Ovary (tissue), 3 donors: Measurements from ENCODE around the gene TNS3.

Experiments
- POLR2A ChIP-seq: fragments of 450-650 bp; IDR thresholded peaks from one replicate; pipeline ENCODE4 v1.6.1; 2017; ENCODE audit warnings: antibody characterized with exemption, mild to moderate bottlenecking, moderate library complexity
- TF ChIP-seq, protein P1 (sequence below), 3 donors: fragments of 450-650 bp in 2 of 3; fragments of 200-600 bp in 1 of 3; IDR thresholded peaks; one replicate each; pipeline versions ENCODE4 v1.5.1 to v1.8.0; 2016 to 2022; ENCODE audit warnings: antibody characterized with exemption in 3 of 3, mild to moderate bottlenecking in 1 of 3
- donor health status: DM: no; HTN: no; CAD: no.

DNA sequence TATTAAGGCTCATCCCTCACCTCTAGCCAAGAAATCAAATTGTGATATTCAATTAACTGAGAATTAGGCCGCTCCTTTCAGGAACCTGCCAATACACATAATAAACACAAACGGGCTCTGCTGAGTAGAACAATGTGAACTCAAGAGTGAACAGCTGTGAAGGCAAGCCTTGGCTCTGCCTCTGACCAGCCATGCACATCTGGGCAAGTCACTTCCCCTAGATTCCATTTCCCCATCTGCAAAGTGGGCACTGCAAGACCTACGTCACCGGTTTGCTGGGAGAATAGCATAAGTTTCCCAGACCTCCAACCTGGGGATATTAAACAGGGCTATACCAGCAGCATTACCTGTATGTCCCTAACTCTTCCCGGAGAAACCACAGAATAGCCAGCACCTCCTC lies 355.2 kb downstream of the TNS3 start:
- TF ChIP-seq, protein P1, sequence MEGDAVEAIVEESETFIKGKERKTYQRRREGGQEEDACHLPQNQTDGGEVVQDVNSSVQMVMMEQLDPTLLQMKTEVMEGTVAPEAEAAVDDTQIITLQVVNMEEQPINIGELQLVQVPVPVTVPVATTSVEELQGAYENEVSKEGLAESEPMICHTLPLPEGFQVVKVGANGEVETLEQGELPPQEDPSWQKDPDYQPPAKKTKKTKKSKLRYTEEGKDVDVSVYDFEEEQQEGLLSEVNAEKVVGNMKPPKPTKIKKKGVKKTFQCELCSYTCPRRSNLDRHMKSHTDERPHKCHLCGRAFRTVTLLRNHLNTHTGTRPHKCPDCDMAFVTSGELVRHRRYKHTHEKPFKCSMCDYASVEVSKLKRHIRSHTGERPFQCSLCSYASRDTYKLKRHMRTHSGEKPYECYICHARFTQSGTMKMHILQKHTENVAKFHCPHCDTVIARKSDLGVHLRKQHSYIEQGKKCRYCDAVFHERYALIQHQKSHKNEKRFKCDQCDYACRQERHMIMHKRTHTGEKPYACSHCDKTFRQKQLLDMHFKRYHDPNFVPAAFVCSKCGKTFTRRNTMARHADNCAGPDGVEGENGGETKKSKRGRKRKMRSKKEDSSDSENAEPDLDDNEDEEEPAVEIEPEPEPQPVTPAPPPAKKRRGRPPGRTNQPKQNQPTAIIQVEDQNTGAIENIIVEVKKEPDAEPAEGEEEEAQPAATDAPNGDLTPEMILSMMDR (IDR thresholded peaks at IDR 0.05): no peak
- no peak for TF ChIP-seq POLR2A
